HG03571 (cell line): Measurements from ENCODE around the gene SNX19.
"Not testable (repeated sequence)": the region's sequence is repeated elsewhere in the genome, so short reads cannot be mapped to it uniquely, and the experiment has no call there.

Experiments used
- ATAC-seq: cut with Tn5 transposase; IDR thresholded peaks from one replicate; pipeline ENCODE4 v1.9.1; 2021; ENCODE audit not compliant: unreplicated experiment

SNX19 gene, protein sequence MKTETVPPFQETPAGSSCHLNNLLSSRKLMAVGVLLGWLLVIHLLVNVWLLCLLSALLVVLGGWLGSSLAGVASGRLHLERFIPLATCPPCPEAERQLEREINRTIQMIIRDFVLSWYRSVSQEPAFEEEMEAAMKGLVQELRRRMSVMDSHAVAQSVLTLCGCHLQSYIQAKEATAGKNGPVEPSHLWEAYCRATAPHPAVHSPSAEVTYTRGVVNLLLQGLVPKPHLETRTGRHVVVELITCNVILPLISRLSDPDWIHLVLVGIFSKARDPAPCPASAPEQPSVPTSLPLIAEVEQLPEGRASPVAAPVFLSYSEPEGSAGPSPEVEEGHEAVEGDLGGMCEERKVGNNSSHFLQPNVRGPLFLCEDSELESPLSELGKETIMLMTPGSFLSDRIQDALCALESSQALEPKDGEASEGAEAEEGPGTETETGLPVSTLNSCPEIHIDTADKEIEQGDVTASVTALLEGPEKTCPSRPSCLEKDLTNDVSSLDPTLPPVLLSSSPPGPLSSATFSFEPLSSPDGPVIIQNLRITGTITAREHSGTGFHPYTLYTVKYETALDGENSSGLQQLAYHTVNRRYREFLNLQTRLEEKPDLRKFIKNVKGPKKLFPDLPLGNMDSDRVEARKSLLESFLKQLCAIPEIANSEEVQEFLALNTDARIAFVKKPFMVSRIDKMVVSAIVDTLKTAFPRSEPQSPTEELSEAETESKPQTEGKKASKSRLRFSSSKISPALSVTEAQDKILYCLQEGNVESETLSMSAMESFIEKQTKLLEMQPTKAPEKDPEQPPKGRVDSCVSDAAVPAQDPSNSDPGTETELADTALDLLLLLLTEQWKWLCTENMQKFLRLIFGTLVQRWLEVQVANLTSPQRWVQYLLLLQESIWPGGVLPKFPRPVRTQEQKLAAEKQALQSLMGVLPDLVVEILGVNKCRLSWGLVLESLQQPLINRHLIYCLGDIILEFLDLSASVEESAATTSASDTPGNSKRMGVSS

DNA sequence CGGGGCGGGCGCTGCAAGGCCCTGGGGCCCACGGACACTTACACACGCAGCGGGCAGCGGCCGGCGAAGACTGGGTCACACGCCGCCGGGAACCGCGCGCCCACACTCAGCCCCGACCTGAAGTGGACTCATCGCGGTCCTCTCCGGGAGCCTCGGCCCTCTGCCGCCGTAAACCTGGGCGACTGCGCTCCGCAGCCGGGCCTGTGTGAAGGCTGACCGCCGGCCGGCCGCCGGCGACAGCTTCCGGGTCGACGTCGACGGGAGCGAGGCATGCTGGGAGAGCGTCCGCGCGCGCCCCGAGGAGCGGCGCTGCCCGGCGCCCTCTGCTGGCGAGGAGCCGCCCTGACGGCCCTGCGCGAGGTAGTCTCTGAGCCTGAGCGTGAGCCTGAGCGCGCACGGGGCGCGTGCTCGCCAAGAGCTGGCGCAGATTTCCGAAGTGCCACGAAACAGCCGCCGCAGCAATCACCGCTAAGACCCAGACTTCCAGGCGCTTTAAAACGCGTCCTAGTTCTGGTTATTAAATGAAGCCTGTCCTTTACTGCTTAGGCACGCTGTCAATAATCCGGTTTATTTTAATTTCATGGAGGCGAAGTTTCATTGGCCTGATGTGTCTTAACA lies at the start of gene SNX19:
Gene SNX19, minus strand, starts transcription at position 242 of the 618 bp plus-strand sequence. CDS start 540 bp downstream, outside the sequence.
- peak; percentile 99 for ATAC-seq

DNA sequence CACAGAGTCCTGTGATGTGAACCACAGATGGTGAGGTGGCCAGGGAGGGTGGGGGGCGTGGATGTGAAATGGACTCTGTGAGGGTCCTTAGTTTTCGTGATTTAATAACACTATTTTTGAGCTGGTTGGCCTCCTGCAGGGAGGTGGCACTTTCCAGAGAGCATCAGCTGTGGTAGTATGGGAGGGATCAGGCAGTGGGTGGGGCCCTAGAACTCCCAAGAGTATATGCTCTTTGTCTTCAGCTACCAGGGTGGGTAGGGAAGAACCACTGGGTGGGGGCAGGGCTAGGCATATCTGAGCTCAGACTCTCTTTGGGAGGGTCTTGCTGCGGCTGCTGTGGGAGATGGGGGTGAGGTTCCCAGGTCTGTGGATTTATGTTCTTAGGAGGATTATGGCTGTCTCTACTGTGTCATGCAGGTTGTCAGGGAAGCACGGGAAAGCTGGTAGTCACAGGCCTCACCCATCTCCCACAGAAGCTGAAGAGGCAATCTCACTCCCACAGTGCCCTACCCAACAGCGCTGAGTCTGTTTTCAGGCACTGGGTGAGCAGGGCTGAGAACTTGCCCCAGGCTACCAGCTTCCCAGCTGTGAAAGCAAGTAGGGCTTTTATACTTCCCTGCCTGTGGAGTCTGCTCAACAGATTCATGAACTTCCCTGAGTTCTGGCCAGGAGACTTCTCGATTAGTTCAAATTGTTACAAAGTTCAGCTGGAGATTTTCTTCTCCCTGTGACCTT lies 47.9 kb upstream of the SNX19 start:
- no peak for ATAC-seq

DNA sequence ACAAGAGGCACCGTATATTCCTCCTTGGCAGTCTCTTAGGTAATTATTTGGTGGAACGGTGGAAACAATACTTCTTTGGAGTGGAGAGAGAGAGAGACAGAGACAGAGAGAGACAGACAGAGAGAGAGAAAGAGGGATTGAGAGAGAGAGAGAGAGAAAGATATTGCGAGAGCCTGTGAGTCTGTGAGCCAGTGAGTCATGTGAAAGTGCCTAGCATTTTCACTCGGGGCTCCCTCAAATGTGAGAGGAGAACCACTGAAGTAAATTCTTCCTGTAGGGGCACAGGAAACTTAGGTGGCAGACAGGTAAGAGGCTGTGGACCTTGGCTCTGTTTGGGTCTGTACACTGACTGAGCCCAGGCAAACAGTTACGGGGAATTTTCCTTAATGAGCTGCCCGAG lies 31.6 kb upstream of the SNX19 start:
- no peak for ATAC-seq

DNA sequence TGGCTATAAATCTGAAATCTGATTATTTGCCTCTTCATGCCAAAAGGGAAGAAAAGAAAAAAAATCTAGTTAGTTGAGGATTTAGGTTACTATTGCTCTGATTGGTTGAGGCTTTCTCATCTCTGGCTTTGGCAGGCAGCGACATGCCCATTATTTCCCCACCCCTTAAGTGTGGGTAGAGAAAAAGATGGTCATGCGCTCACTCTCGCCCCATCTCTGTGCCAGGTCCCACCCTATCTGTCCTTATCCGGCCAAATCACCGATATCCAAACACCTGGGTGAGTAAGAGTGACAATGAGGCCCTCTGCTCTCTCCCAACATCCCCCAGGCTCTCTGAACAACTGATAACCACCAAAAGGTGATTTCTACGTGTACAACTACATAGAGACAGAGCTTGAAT lies 31.2 kb upstream of the SNX19 start:
- ATAC-seq, result no peak

DNA sequence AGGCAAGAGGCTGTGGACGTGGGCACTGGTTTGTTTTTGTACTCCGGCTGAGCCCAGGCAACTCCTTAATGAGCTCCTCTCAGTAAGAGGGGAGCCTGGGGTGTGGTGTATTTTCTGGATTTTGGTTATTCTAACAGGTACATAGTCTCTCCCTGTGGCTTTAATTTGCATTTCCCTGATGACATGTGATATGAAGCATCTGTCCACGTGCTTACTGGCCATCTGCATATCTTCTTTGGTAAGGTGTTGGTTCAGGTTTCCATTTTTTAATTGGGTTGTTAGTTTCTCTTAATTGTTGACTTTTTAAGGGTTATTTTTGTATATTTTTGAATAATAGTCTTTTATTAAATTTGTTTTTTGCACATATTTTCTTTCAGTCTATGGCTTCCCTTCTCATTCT lies 30.8 kb upstream of the SNX19 start:
- no peak for ATAC-seq

DNA sequence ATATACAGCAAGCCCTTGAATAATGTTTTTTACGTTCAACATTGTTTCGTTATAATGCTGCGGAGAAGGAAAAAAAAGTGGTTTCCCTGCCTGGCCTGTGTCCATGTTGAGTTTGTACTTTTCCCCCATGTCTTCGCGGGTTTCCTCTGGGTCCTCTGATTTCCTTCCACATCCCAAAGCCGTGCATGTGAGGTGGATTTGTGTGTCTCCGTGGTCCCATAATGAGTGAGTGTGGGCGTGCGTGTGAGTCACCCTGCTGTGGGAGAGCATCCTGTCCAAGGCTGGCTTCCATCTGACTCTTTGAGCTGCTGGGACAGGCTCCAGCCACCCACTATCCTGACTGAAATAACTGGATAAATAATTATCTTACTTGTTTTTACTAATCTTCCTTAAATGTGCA lies 29.6 kb upstream of the SNX19 start:
- ATAC-seq, result no peak

DNA sequence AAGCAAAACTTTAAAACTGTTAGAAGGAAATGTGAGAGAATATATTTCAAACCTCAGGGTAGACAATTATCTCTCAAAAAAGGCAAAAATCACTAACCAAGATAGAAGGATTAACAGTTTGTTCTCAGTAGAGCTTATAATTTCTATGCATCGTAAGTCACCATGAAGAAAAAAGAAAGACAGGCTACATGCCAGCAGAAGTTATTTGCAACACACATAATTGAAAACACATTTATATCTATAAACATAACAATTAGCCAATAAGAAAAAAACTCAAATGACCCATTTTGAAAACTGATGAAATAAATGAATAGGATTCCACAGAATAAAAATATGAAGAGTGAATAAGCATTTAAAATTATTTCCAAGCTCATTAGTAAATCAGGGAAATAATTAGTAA lies 24.4 kb upstream of the SNX19 start:
- no peak for ATAC-seq

DNA sequence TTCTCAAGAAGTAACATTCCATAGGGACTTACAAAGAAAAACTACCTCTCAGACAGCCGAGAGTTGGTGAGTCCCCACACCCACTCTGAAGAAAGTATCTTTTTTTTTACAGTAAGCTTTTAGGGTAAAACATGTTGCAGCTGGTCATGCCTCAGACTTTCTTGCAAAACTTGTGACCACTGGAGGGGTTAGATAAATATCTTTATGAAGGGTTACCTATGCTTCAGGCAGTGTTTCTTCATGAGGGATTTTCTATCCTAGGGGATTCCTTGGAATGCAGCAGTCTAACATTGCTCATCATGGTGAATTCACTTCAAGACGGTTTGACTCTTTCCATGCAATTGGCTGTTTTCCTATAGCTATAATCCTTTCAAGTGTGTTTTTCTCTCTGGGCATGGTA lies 20.8 kb upstream of the SNX19 start:
- ATAC-seq, result no peak

DNA sequence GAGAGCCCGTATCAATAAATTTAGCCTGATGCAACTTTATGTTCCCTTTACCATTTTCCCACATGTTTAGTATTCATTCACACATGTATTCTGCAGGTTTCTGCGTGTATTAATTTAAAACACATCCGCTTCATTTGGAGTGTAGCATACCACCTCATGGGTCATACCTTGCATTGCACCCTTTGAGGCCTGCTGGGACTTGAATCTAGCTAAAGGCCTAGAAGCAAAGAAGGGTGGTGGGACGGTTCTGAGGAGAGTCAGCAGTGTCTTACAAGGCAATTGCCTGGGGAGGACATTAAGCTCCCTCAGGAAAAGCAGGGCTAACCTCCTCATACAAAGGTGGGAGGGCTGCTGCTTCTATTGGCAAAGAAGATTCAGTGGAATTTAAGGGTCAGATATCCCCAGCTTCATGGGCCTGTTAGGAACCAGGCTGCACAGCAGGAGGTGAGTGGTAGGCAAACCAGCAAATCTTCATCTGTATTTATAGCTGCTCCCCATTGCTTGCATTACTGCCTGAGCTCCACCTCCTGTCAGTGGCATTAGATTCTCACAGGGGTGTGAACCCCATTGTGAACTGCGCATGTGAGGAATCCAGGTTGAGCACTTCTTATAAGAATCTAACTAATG lies 15.9 kb upstream of the SNX19 start:
- no peak for ATAC-seq

DNA sequence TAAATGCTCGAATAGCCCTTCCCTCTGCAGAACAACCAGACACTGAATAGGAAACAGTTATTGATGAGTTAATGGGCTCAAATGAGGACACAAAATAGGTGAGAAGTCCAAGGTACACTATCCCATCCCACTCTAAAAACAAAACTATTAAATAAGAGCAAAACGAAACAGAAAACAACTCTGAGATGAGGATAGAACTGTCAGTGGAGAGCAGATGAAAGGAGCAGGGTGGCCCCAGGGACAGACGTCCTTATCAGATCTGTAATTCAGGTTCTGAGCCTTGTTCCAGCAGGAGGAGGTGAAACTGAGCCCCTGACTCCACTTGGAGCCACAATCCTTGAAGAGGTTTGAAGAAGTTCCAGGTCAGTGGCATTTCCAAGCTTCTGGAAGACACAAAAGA lies 8.5 kb upstream of the SNX19 start:
- ATAC-seq, result no peak

DNA sequence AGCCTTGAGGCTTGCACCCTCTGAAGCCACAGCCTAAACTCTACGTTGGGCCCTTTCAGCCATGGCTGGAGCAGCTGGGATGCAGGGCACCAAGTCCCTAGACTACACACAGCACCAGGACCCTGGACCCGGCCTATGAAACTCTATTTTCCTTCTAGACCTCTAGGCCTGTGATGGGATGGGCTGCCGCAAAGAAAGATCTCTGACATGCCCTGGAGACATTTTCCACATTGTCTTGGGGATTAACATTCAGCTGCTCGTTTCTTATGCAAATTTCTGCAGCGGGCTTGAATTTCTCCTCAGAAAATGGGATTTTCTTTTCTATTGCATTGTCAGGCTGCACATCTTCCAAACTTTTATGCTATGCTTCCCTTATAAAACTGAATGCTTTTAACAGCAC lies 4.3 kb upstream of the SNX19 start:
- ATAC-seq, result not testable (repeated sequence)

DNA sequence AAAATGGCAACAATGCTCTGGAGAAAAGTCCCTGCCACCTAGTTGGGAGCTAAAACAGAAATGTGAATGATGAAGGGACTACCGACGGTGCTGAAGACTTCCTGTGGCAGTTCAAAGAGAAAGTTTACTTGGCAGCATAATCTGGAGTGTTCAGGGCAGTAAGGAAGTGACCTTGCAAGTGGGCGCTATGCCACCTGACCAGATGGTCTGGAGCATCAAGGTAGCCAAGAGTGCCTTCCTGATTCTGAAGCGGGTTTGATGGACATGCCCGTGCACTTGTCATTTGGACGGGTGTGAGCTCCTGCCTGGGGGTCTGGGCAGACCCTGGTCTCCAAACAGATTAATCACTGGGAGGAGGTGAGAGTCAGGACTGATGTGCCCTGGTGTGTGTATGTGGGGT lies 1.8 kb upstream of the SNX19 start:
- ATAC-seq, result no peak

DNA sequence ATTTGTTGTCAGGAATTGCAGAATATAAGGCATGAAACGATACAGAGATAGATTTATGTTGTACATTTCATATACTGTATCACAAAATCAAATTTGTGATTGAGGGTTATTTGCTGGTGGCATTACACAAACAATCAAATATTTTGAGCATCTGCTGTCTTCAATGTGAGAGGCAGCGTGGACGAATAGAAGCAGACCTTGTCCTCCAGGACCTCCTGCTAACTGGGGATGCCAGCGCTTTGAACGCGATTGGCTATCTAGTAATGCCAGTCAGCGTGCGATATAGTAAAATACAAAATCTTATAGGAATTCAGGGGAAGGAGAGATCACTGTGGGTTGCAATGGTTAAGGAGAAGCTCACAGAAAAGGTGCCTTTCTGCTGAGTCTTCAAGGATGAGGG lies 631 bp upstream of the SNX19 start:
- no peak for ATAC-seq

DNA sequence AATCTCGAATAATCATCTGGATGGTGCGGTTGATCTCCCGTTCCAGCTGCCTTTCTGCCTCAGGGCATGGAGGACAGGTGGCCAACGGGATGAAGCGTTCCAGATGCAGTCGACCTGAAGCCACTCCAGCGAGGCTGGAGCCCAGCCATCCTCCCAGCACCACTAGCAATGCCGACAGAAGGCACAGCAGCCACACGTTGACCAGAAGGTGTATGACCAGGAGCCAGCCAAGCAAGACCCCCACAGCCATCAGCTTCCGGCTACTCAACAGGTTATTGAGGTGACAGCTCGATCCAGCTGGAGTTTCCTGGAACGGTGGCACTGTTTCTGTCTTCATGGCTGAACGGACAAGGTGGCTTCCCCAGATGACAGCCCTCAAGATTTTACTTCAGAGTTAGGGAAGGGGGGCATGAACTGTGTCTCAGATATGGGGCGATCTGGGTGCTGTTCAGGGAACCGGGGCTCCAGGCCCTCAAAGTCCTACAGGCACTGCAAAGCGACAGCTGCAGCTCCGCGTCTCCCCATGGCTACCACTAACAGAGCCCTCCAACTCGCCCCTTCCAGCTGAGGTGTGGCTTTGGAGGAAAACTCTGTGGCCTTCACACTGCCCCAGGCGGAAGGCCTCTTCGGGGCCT lies 559 bp downstream of the SNX19 start:
- peak; percentile 20 for ATAC-seq

DNA sequence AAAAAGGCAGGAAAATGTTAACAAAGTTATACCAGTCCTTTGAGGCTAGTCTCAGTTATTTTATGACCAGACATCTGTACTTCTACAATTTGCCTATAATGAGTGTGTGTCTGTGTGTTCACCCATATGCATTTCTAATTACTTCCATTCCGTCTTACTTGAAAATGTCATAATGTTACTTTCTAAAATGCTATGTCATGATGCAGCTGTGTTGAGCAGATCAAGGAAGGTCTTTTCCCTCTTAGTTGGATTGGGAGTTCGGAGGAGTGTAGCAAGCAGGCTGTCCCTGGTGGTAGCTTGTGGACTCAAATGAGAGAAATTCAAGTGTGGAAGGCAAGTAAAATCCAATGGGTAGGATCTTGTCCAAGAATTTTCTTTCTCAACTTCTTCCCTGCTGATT lies 3.0 kb downstream of the SNX19 start:
- ATAC-seq, result no peak

DNA sequence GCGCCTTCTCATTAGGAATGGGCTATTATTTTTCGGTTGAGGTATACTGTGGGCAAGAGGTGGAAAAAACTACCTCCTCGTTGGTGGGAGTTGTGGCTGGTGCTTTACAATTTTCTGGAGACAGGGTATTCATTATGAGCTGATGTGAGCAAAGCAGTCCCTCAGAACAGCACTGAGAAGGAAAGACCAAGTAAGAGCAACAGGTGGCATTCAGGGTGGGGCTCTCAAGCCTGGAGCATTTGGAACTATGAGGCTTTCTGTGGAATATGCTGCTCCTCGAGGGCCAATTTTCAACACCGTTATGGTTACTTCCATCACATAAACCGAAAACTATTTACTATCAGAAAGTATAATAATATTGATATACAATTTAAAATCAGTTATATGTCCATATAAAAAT lies 3.7 kb downstream of the SNX19 start:
- no peak for ATAC-seq

DNA sequence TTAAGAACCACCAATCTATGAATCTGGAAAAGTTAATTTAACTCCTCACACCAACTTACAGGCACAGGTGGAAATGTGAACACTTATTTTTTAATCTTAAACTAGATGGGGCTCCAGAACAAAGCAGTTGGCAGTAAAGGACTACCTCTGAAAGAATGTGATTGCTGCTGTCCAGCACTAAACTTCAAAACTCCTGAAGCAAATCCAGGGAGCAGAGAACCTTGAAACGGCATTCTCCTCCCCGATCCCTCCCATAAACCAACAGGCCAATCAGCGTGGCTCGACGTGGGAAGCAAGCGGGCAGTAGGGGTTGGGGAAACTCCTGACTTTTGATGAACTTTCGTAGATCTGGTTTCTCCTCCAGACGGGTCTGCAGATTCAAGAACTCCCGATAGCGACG lies 5.0 kb downstream of the SNX19 start:
- ATAC-seq, result no peak

DNA sequence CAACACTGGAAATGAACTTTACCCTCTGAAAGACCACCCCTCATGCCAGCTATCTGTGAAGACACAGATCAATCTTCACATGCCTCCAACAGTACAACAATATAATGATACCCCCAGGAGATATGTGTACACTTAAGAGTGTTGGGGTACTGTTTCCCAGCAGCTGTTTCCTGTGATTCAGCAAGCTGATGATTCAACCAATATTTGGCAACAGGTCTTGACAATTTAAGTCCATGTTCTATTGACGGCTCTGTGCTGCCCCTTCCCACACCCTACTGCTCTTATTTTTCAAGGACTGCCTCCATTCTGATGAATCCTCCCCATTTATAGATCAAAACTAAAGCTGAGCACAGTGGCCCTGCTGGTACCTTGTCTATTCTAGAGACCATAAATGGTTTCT lies 6.6 kb downstream of the SNX19 start:
- ATAC-seq, result no peak

DNA sequence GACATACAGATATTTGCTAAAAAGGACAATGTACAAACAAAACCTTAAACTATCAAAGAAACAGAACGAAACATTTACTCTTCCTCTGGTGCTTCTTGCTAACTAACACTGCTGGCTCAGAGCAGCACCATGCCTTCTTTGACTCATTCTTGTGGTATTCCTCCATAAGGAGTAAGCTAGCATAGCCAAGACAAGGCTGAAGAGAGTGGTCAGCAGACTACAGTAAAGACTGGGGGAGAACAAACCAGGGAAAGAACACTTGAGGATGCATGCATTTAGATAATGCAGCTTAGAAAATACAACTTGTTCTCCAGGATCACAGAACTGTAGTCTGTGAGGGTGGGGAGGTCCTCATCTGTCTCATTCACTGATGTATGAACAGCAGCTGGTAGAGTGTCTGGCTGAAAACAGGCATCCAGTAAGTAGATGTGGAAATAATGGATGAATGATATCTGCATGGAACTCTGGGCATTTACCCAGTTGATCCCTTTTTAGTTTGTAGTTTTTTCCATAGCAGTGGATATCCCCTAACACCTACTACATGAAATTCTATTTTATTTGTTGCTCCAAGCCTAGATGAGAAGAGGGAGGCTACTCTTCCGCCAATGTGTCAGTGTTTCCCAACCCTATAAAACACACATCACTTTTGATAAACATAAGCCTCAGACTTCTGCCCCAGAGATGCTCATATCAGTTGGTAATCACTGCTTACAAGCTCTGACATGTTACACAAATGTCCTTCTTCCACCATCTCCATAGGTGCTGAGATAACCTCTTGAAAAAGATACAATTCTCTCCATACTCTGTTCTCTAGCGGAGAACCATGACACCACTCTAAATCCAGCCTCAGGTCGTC lies 7.3 kb downstream of the SNX19 start:
- ATAC-seq, result no peak
